ENCODE results near the gene SNED1.

Gene SNED1

DNA sequence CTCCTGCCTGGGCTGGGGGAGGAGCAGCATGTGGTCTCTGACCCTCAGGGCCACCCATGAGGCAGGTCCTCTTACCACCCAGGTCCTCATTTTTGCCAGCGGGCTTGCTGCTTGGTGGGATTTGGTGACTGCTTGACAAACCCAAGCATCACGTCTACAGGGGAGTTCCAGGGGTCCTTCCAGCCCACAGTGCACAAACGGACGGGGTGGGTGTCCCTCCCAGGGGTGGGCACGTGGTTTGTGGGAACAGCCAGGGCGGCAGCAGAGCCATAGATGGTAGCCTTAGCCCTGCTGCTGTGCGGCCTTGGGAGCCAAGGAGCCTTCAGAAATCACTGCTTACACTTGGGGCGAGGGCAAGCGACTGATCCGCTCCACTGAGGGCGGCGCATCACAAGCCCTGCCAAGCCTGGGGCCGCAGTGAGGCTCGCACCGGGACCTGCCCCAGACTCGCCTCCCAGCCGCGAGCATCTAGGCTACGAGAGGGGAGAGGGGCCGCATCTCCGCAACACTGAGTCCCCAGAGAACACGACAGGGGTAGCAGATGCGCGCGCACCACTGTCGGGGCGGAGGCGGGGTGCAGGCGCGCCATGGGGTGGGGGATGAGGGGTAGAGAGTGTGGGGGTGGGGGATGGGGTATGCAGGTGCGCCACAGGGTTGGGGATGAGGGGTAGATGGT, 36.9 kb downstream of the SNED1 start:
- no peak for DNase-seq
- in situ Hi-C loops (cut with MboI; ENCODE audit: low pct_unique_long_range_greater_than_20kb, low sequenced_read_pairs) = no loop called here

DNA sequence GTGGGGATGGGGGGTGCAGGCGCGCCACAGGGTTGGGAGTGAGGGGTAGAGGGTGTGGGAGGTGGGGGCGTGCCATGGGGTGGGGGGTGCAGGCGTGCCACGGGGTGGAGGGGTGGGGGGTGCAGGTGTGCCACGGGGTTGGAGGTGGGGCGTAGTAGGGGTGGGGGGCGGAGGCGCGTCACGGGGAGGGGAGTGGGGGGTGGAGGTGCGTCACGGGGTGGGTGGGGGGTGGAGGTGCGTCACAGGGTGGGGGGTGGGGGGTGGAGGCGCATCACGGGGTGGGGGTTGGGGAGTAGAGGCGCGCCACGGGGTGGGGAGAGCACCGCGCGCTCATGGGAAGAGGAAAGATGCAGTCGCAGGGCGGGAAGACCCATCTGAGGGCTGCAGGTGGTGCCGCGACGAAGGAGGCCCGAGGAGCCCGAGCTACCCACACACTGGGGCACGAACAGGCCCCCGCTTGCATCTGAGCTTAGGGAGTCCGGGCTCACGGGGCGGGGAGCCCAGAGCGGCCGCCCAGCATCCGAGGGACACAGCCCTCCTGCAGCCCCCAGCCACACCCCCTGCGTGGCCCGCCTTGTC, 37.5 kb downstream of the SNED1 start:
- DNase-seq = no peak

DNA sequence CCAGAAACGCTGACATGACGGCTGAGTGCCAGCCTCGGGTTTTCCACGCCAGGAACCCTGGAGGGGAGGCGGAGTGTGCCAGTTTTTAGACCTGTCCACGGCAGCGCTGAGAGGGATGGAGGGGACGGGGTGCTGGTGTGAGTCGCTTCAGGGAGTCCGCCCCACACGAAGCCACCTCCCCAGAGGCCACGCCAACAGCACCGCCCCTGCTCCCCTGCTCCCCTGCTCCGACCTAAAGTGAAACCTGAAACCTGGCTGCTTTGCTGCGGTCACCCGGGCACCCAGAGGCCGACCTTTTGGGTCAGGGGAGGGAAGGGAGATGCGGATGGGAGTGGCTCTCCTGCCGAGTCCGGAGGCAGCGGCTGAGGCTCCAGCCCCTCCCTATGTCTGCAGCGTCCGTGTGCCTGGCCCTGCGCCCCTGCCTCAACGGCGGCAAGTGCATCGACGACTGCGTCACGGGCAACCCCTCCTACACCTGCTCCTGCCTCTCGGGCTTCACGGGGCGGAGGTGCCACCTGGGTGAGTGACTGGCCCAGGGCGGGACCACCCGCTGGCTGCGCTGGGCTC, 38.1 kb downstream of the SNED1 start:
- in situ Hi-C loops (cut with MboI; ENCODE audit: low pct_unique_long_range_greater_than_20kb, low sequenced_read_pairs) = no loop called here

More for the DNA sequence above, 37.5 kb downstream of the SNED1 start:
- in situ Hi-C loops (cut with MboI; ENCODE audit: low pct_unique_long_range_greater_than_20kb, low sequenced_read_pairs) = no loop called here

DNA sequence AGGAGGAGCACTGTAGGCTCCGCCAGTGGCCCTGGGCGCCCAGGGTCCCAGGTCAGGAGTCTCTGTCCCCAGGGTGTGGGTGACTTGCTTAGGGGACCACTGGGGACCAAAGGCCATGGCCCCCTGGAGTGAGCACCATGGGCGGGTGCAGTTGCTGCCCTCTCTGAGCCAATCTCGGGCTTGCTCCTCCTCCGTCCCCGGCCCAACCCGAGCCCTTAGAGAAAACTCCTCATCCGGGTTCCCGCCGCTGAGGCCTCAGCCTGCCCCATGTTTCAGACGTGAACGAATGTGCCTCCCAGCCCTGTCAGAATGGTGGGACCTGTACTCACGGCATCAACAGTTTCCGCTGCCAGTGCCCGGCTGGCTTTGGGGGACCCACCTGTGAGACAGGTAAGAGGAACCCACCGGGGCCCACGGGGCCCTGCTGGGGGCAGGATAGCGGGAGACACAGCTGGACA, 38.6 kb downstream of the SNED1 start:
- no peak for DNase-seq
- in situ Hi-C loops (cut with MboI; ENCODE audit: low pct_unique_long_range_greater_than_20kb, low sequenced_read_pairs) = no loop called here

More for the DNA sequence above, 38.1 kb downstream of the SNED1 start:
- DNase-seq = no peak

GRCh38 chr2:241037498-241037897, 39.1 kb downstream of the SNED1 start:
- in situ Hi-C loops (cut with MboI; ENCODE audit: low pct_unique_long_range_greater_than_20kb, low sequenced_read_pairs) = no loop called here
- DNase-seq = no peak

GRCh38 chr2:241038374-241039180, 40.2 kb downstream of the SNED1 start:
- in situ Hi-C loops (cut with MboI; ENCODE audit: low pct_unique_long_range_greater_than_20kb, low sequenced_read_pairs) = no loop called here

GRCh38 chr2:241039416-241039815, 41.0 kb downstream of the SNED1 start:
- DNase-seq = no peak
- in situ Hi-C loops (cut with MboI; ENCODE audit: low pct_unique_long_range_greater_than_20kb, low sequenced_read_pairs) = no loop called here

More at GRCh38 chr2:241038374-241039180, 40.2 kb downstream of the SNED1 start:
- no peak for DNase-seq

DNA sequence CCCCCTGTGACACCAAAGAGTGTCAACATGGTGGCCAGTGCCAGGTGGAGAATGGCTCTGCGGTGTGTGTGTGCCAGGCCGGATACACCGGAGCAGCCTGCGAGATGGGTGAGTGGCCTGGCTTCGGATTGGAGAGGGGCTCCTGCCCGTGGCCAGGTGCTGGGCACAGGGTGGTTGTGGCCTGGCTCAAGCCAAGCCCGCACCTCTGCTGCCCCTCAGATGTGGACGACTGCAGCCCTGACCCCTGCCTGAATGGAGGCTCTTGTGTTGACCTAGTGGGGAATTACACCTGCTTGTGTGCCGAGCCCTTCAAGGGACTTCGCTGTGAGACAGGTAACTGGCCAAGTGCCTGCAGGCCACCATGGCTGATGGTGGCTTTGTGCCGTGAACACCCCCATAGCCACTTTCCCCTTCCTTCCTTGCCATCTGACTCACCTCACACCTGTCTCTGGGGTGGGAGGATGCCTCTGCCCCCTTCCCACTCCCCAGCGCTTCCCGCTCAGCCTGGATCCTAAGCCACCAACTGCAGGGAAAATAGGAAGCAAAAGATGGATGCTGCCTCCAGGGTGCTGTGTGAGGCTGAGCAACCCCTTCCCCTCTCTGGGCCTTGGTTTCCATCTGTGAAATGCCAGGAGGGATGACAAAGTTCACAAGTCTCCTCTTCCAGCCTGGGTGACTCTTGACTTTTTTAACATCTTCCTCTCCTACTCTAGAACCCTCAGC, 41.8 kb downstream of the SNED1 start:
- DNase-seq = no peak
- in situ Hi-C loops (cut with MboI; ENCODE audit: low pct_unique_long_range_greater_than_20kb, low sequenced_read_pairs) = no loop called here

DNA sequence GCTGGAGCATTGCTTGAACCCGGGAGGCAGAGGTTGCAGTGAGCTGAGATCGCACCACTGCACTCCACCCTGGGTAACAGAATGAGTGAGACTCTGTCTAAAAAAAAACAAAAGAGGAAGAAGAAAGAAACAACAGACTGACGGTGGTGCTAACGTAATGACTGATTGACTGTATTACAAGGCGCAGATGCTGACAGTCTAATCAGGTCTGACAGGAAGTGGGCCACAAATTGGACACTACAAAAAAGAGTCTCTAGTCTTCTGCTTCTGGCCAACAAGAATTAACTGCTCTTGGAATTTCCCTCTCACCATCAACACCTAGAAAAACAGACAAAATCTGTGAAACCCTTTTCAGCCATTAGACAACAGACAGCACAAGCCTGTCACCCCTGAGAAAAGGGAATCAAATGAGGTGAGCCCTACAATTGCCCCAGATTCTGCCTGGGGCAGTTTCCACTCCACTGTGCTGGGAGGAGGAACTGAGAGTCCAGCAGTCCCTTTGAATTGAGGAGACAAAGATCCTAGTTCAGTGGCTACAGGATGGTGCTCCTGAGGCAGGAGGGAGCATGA, 43.3 kb downstream of the SNED1 start:
- DNase-seq = peak; percentile 47
- in situ Hi-C loops (cut with MboI; ENCODE audit: low pct_unique_long_range_greater_than_20kb, low sequenced_read_pairs) = no loop called here

- DNase-seq = no peak
- in situ Hi-C loops (cut with MboI; ENCODE audit: low pct_unique_long_range_greater_than_20kb, low sequenced_read_pairs) = no loop called here
Observed at GRCh38 chr2:241043581-241043980, 45.2 kb downstream of the SNED1 start.

DNA sequence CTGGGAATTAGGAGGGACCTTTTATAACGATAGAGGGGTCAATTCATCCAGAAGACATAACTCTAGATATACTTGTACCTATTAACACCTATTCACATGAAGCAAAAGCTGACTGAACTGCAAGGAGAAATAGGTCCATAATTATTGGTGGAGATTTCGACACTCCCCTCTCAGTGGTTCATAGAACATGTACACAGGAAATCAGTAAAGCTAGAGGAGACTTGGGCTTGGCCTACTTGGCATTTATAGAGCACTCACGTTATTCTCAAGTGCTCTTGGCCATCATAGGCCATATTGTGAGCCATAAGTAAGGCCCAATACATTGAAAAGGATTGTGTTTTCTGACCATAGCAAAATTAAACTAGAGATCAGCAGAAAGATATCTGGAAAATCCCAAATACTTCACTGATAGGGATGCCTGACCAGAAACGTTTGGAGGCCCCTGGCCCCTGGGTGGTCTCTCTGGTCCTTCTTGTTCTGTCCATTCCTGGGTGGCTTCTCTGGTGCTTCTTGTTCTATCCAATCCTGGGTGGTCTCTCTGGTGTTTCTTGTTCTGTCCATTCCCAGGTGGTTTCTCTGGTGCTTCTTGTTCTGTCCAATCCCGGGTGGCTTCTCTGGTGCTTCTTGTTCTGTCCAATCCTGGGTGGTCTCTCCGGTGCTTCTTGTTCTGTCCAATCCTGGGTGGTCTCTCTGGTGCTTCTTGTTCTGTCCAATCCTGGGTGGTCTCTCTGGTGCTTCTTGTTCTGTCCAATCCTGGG, 49.0 kb downstream of the SNED1 start:
- DNase-seq = no peak

DNA sequence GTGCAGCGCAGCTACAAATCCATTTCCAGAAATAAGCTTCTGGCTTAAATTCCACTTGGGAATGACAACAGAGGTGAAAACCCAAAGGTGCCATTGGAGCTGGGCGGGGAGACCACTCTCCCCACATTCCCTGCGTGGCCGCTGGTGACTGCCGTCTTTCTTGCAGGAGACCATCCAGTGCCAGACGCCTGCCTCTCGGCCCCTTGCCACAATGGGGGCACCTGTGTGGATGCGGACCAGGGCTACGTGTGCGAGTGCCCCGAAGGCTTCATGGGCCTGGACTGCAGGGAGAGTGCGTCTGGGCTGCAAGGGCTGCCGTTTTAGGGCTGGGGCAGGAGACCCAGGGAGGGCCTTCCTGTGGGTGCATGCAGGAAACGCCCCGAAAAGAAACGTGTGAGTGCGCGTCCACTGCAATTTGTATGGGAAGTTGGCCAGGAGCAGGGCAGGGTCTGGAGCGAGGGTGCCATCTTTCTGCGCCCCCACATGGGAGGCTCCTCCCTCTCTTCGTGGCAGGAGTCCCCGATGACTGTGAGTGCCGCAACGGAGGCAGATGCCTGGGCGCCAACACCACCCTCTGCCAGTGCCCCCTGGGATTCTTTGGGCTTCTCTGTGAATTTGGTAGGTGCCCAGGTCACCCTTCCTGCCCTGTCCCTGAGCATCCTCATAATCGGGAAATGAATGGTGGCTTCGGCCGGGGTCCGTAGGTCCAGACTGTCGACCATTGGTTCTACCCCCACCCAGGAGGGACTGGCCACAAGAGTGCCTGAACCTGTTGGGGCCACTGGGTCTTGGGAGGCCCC, 49.9 kb downstream of the SNED1 start:
- no peak for DNase-seq
- in situ Hi-C loops (cut with MboI; ENCODE audit: low pct_unique_long_range_greater_than_20kb, low sequenced_read_pairs) = no loop called here

More for the DNA sequence above, 49.0 kb downstream of the SNED1 start:
- in situ Hi-C loops (cut with MboI; ENCODE audit: low pct_unique_long_range_greater_than_20kb, low sequenced_read_pairs) = no loop called here

GRCh38 chr2:241048949-241049343, 50.5 kb downstream of the SNED1 start:
- no peak for DNase-seq
- in situ Hi-C loops (cut with MboI; ENCODE audit: low pct_unique_long_range_greater_than_20kb, low sequenced_read_pairs) = no loop called here

GRCh38 chr2:241049739-241050623, 51.6 kb downstream of the SNED1 start:
- DNase-seq = no peak
- in situ Hi-C loops (cut with MboI; ENCODE audit: low pct_unique_long_range_greater_than_20kb, low sequenced_read_pairs) = no loop called here

- DNase-seq = no peak
- in situ Hi-C loops (cut with MboI; ENCODE audit: low pct_unique_long_range_greater_than_20kb, low sequenced_read_pairs) = no loop called here
Observed at GRCh38 chr2:241050624-241051577, 52.5 kb downstream of the SNED1 start.

Measured in KBM-7 (cell line).